Measurements from ENCODE around the gene FAM114A2. TPM values are rescaled to one million over a fixed set of nuclear protein-coding genes. Genes with fewer than 3 reads are reported as not detected.

The FAM114A2 gene
- total RNA-seq, 1 experiment from 2014 or later, result 12.9 TPM

DNA sequence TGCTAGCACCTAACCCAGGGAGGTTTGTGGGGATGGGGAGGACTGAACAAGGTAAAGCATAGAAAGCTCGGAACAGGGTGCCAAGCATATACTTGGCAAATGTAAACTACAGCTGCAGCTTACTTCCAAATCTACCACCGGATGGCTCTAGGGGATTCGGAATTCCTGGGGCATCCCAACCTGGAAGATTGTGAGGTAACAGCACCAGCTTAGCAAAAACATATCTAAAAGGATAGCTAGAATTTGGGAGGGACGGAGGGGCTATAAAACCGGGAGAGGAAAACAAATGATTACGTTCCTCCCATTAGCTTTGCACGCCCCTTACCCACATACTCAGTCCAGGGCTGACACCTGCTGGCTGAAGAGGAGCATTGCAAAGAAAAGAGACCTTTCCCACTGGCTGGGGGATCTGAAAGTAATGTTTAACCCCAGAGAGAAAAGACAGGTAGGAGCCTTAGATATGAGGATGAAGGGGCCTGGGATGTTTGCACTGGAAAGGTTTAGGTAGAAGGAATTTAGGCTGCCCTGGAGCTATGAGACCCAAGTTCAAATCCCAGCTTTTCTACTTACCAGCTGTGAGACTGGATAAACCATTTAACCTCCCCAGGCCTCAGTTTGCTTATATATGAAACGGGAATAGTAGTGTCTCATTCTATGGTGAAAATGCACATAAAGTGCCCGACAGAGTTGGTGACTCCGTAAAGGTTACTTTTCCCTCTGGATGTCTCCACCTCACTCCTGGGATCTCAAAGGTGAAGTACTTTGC, 73.6 kb downstream of the FAM114A2 start:
- no peaks in the 10 kb centered on the region for H3K4me1 ChIP-seq (ENCODE audit: insufficient read depth, low read length)
- peak overlapping the region; percentile 50; the same call in 1 of the 2 replicates for H2AFZ ChIP-seq (ENCODE audit: low read length)
- no peaks in the 10 kb centered on the region for H4K20me1 ChIP-seq (ENCODE audit: low read length)
- H3K4me2 ChIP-seq (ENCODE audit: low read length), result peak overlapping the region; percentile 64
- no peaks in the 10 kb centered on the region for H3K36me3 ChIP-seq (ENCODE audit: low read depth, low read length)
- POLR2A ChIA-PET (ENCODE audit: unreplicated experiment), result no interaction called here
- H3K9ac ChIP-seq (ENCODE audit: low read length), result no peak overlapping the region
- no peaks in the 10 kb centered on the region for H3K9me2 ChIP-seq (replicated peaks; ENCODE audit: low read length)
- H3F3A ChIP-seq (ENCODE audit: low read length, unreplicated experiment), result no peaks in the 10 kb centered on the region
- H3K27ac ChIP-seq (ENCODE audit: low read length), result no peak overlapping the region
- no peaks in the 10 kb centered on the region for H3K79me2 ChIP-seq (ENCODE audit: low read length)
- DNase-seq (peak; percentile 64), ATAC-seq (peak; percentile 75)
- BruUV-seq (replicated peaks), result no TSS peak
- H3K4me3 ChIP-seq (ENCODE audit: low read length), result no peak overlapping the region
- intact Hi-C loops (cut with micrococcal nuclease), result loop anchor here (2.0 kb wide), 1 partner anchor 468 kb away; no protein-coding TSS in a partner anchor
- CTCF ChIA-PET, result interaction anchor here (0.6 to 1.2 kb wide), 2 partner anchors 1432 to 1450 kb away, joined by 9 to 11 read pairs; no protein-coding TSS in a partner anchor
- 0 out of 2 replicates have a peak, but pooled peaks cover under 1% of the 10 kb centered on the region for H3K27me3 ChIP-seq (ENCODE audit: low read length)
- TF ChIP-seq, protein P1, sequence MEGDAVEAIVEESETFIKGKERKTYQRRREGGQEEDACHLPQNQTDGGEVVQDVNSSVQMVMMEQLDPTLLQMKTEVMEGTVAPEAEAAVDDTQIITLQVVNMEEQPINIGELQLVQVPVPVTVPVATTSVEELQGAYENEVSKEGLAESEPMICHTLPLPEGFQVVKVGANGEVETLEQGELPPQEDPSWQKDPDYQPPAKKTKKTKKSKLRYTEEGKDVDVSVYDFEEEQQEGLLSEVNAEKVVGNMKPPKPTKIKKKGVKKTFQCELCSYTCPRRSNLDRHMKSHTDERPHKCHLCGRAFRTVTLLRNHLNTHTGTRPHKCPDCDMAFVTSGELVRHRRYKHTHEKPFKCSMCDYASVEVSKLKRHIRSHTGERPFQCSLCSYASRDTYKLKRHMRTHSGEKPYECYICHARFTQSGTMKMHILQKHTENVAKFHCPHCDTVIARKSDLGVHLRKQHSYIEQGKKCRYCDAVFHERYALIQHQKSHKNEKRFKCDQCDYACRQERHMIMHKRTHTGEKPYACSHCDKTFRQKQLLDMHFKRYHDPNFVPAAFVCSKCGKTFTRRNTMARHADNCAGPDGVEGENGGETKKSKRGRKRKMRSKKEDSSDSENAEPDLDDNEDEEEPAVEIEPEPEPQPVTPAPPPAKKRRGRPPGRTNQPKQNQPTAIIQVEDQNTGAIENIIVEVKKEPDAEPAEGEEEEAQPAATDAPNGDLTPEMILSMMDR (conservative IDR thresholded peaks at IDR 0.05; ENCODE audit: low read depth, low read length), result peak; percentile 88
- TF ChIP-seq EZH2 (IDR thresholded peaks at IDR 0.05; ENCODE audit: low read length, unreplicated experiment), result no peak
- no peak for TF ChIP-seq EZH2phosphoT487 (IDR thresholded peaks at IDR 0.05; ENCODE audit: borderline replicate concordance, low read length)
- H3K9me3 ChIP-seq (ENCODE audit: low read length), result no peaks in the 10 kb centered on the region

DNA sequence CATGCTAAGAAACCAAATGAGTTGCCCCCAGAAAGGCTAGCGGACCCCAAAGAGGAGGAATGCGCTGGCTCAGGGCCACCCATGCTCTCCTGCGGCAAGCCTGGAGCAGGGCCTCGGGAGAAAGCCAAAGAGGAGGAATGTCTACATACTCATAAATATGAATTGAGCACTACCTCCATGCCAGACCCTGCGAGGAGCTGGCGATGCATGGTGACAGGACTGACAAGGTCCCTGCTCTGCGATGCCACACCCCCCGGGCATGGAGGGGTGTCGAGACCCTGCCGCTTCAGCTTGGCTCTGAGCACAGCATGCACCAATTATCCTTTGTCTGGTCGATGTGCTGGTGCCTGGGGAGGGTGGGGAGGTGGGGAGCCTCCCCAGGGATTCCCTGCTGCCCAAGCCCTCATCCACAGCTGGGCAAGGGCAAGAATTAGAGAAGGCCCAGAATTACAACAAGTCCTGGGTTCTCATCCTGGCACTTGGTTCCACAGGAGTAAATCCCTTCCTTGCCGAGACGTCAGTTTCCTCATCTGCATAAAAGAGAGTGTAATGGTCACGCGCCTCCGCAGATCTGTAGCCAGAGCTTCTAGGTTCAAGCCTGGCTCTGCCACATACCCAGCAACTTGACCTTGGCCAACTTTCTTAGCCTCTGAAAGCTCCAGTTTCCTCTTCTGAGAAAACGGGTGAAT, 74.4 kb downstream of the FAM114A2 start:
- Histone ChIP-seq H3K36me3 (ENCODE audit: low read depth, low read length) (no peaks in the 10 kb centered on the region), H3K79me2 (ENCODE audit: low read length) (no peaks in the 10 kb centered on the region), H3K4me2 (ENCODE audit: low read length) (peak overlapping the region; percentile 64; the same call in 1 of the 2 replicates), H3K9me2 (replicated peaks; ENCODE audit: low read length) (no peaks in the 10 kb centered on the region), H3K27ac (ENCODE audit: low read length) (no peak overlapping the region), H3K9me3 (ENCODE audit: low read length) (no peaks in the 10 kb centered on the region), H3K9ac (ENCODE audit: low read length) (no peak overlapping the region), H3F3A (ENCODE audit: low read length, unreplicated experiment) (no peaks in the 10 kb centered on the region), H3K4me1 (ENCODE audit: insufficient read depth, low read length) (no peaks in the 10 kb centered on the region), H2AFZ (ENCODE audit: low read length) (peak overlapping the region; percentile 50; the same call in 1 of the 2 replicates), H3K27me3 (ENCODE audit: low read length) (no peaks in the 10 kb centered on the region), H4K20me1 (ENCODE audit: low read length) (no peaks in the 10 kb centered on the region), H3K4me3 (ENCODE audit: low read length) (no peak overlapping the region)
- TF ChIP-seq, protein P1 (conservative IDR thresholded peaks at IDR 0.05; ENCODE audit: low read depth, low read length), result no peak
- TF ChIP-seq EZH2phosphoT487 (IDR thresholded peaks at IDR 0.05; ENCODE audit: borderline replicate concordance, low read length) (no peak), EZH2 (IDR thresholded peaks at IDR 0.05; ENCODE audit: low read length, unreplicated experiment) (no peak)
- intact Hi-C loops (cut with micrococcal nuclease), result loop anchor here (2.0 kb wide), 1 partner anchor 468 kb away; no protein-coding TSS in a partner anchor
- ATAC-seq (no peak), DNase-seq (no peak)
- POLR2A ChIA-PET (ENCODE audit: unreplicated experiment), result no interaction called here
- CTCF ChIA-PET, result interaction anchor here (1.2 kb wide), 1 partner anchor 1431 kb away, joined by 9 read pairs; no protein-coding TSS in a partner anchor
- no TSS peak for BruUV-seq (replicated peaks)

Measured in PC-3 (cell line).